MG63 (cell line): ENCODE measurements around the gene CD200. TPM values are rescaled to one million over a fixed set of nuclear protein-coding genes. Genes with fewer than 3 reads are reported as not detected.

Experiments
- DNase-seq: peaks from one replicate; pipeline ENCODE4 v3.0.0-alpha.2; 2020
- H3K27me3 ChIP-seq: fragments of 250-450 bp; sonication (Bioruptor Pico); 2 replicates; pipeline ENCODE4 v1.5.1; 2020; ENCODE audit warnings: mild to moderate bottlenecking, moderate library complexity
- H3K36me3 ChIP-seq: fragments of 250-450 bp; sonication (Bioruptor Pico); 2 replicates; pipeline ENCODE4 v1.5.1; 2020; ENCODE audit warnings: mild to moderate bottlenecking, moderate library complexity
- H3K4me3 ChIP-seq: fragments of 250-450 bp; sonication (Bioruptor Pico); 2 replicates; pipeline ENCODE4 v1.5.1; 2020; ENCODE audit warnings: mild to moderate bottlenecking, moderate library complexity
- H3K9me3 ChIP-seq: fragments of 250-450 bp; sonication (Bioruptor Pico); 2 replicates; pipeline ENCODE4 v1.5.1; 2020; ENCODE audit warnings: mild to moderate bottlenecking, moderate library complexity
- total RNA-seq: library from RNA; depleted of rRNA; stranded (reverse); fragments of >200 nt; shearing (Covaris generic); gene quantifications from 2 replicates; pipeline ENCODE4 v1.2.3, GENCODE V29; 2014; ENCODE audit warnings: low replicate concordance

CD200 gene
- total RNA-seq, 1 experiment from 2014 or later = 0.36 TPM

DNA sequence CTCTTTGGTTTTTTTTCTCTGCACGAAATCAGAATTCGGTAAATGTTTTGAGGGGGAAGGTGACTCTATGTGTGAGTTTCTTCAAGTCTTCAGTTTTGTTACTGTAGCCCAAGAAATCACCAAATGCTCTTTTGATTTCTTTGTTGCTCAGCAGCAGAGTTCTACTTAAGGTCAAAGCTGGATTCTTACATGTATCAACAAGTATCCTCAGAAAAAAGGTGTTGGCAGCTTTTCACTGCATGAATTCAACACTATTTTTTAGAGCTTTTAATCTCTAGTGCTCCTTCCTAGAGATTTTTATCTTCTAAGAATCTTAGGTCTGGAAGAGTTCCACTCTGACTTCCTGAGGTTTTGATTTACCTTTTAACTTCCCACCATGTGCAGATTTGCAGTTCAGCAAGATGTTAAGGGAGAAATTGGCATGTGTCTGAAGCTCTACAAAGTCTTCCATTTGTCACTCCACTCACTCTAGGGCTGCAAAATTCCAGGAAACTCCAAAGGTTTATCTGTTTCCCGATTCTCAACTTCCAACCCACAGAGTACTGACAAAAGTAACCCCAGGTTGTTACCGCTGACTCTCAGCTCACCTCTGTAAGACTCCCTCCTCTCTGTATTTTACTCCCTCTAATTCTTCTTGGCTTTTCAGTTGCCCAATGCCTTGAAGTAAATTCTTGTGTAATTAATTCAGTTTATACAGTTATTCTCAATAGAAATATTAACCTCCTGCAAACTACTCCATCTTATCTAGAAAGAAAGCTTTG is 13.3 kb upstream of the CD200 start:
- DNase-seq = no peak
- H3K4me3 ChIP-seq = no peak overlapping the region
- no peaks in the 10 kb centered on the region for H3K9me3 ChIP-seq
- peaks cover 29% of the 10 kb centered on the region for H3K27me3 ChIP-seq
- H3K36me3 ChIP-seq = no peaks in the 10 kb centered on the region

DNA sequence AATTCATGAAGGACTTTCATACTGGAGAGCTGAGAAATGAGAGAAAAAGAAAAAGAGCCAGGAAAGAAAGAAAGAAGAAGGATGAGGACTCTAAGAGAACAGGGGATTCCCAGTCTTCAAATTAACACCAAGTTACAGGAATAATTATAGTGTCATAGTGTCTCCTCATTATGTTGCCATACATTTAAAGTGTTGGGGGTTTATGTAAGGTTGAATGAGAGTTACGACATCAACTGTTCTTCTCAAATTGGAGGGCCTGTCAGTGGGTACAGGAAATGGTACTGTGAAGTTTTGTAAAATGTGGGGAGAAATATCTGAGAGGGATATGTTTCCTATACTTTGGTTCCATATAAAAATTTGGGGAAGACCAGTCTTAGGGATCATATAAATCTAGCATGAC is 12.3 kb upstream of the CD200 start:
- peaks cover 27% of the 10 kb centered on the region for H3K27me3 ChIP-seq
- no peak for DNase-seq
- no peak overlapping the region for H3K4me3 ChIP-seq

DNA sequence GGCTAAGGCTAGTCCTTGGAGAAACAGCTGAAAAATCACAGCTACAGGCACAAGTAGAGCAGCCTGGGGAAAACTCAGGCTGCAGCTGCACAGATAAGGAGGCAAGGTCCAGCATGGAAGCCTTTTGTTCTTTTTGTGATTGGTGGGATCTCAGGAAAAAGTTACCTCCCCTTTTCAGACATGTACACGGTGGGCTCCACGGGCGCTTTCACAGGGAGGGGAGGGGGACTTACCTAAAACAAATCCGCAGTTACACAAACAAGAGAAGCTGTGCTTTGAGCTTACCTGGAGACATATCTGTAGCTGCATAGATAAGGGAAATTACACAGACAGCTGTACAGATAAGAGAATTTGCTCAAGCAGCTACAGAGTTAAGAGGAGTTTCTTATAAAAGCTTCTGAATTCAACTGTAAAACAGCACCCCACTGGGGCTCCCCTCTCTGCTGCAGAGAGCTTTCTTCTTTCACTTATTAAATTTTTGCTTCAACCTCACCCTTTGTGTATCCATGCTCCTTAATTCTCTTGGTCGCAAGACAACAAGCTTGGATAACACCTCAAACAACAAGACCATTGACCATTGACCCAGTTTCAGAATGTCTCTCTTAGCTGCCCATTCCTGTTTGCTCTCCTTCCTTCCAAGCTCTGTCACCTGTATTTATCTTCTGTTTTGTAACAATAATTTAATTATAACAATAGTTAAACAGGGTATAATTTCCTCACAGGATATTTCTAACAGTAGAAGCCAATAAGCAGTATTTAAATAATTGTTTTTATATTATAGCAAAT is 10.9 kb upstream of the CD200 start:
- DNase-seq = no peak
- H3K4me3 ChIP-seq = no peak overlapping the region
- peaks cover 31% of the 10 kb centered on the region for H3K27me3 ChIP-seq
- H3K36me3 ChIP-seq = no peaks in the 10 kb centered on the region
- H3K9me3 ChIP-seq = no peaks in the 10 kb centered on the region

More for the DNA sequence above, 12.3 kb upstream of the CD200 start:
- H3K36me3 ChIP-seq = no peaks in the 10 kb centered on the region
- H3K9me3 ChIP-seq = no peaks in the 10 kb centered on the region

DNA sequence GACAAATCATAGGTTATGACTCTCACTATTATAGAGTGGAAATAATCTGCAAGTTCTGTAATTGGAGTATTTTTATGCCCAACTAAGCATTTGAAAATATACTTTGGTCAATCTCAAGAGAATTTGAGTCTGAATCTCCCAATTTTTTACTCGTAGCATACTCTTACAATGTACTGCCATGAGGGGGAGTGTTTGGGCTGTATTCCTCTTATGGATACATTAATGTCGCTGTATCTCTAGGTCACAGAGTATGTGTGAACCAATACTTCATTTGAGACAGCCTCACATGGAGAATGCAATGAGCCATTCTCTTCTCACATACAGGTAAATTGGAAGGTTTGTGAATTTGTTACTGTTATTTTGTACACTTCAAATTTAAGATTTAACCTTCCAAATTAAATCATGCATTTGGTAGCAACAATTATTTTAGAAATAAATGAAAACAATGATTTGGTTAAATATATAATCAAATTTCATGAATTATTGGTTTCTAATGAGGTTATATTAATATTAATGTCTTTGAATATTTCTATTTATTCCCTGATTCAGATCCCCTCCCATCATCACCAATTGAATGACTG is 5.5 kb upstream of the CD200 start:
- peaks cover 32% of the 10 kb centered on the region for H3K27me3 ChIP-seq
- H3K9me3 ChIP-seq = no peaks in the 10 kb centered on the region
- DNase-seq = no peak
- no peak overlapping the region for H3K4me3 ChIP-seq
- H3K36me3 ChIP-seq = no peaks in the 10 kb centered on the region

DNA sequence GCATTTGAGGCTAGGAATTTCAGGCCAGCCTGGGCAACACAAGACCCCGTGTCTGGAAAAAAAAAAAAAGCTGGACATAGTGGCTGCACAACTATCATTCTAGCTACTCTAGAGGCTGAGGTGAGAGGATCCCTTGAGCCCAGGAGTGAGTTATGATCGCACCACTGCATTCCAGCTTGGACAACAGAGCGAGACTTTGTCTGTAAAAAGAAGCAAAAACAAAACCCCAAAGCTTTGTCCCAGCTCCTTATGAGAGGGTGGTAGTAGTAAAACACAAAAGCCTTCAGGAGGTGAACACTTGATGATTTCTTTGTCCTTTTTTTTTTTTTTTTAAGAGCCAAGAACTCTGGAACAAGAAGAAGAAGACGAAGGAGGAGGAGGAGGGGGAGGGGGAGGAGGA is 1.1 kb upstream of the CD200 start:
- H3K4me3 ChIP-seq = no peak overlapping the region
- no peaks in the 10 kb centered on the region for H3K36me3 ChIP-seq
- peaks cover 51% of the 10 kb centered on the region for H3K27me3 ChIP-seq
- no peaks in the 10 kb centered on the region for H3K9me3 ChIP-seq
- DNase-seq = no peak

DNA sequence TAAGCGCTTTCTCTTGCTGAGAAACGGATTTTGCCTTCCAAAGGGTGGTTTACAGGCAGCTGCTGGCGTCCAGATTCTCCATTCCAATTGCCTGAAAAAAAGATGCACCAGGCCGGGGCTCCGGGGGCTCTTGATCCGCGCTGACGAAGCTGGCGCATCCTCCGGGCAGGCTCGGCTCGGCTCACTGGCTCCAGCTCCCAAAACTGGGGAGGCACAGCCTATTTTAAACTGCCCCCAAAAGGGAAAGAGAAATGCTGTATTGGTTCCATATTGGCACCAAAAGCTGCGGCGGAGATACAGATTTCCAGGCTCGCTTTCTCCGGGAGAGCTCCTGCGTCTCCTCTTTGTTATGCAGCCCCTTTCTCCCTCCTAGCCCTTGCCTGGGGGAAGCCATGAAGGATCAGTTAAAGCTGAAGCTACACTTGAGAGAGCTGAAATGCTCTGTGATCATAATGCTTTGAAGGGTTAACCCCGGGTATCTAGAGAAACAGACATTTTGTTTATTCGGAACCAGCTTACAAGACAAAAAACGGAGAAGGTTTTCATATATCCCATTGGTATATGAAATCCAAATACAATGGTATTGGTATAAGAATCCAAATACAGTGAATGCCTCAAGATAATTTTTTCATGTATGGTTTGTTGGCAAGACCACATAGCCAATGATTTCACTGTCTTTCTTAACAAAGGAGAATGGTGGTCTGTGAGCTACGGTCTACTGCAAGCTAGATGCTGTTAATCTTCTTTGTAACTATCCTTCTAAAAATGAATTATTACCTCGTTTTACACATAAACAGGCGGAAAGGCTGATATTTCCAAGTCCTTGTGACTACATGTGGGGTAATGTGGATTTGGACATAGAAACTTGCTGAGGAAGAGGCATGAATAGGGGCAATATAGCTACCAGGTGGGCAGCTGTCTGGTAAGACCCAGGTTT is 693 bp downstream of the CD200 start:
- H3K9me3 ChIP-seq = no peaks in the 10 kb centered on the region
- H3K4me3 ChIP-seq = peak overlapping the region; percentile 29
- no peaks in the 10 kb centered on the region for H3K36me3 ChIP-seq
- DNase-seq = no peak
- peaks cover 51% of the 10 kb centered on the region for H3K27me3 ChIP-seq

DNA sequence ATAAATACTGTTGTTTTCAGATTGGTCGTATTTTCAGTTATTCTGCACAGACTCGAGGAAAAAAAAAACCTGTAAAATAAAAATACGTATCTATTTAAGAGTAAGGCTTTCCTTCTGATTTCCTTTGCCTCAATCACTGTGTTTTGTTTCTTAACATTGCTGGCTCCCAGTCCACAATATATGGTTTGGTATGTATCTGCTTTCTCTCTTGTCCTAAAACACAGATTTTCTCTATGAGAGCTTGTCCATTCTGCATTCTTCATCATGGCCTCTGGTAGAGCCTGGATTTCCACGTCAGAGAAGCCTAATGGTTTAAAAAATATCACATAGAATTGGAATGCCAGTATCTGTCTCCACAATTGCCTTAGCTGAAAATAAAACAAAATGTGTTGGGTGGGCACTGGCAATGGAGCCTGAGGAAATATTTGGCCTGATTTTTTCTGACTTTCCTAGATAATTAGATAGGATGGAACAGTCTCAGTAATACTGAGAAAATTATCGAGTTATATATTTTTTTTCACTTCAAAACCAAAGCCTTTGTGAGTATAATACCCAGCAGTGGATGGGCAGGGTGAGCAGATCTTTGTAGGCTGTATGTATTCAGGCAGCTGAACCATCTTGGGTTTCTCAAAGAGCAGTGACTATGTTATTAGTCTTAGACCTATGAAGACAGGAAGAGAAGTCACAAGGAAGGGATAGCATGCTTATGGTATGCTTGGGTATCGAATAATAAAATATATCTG is 1.9 kb downstream of the CD200 start:
- no peak overlapping the region for H3K4me3 ChIP-seq

DNA sequence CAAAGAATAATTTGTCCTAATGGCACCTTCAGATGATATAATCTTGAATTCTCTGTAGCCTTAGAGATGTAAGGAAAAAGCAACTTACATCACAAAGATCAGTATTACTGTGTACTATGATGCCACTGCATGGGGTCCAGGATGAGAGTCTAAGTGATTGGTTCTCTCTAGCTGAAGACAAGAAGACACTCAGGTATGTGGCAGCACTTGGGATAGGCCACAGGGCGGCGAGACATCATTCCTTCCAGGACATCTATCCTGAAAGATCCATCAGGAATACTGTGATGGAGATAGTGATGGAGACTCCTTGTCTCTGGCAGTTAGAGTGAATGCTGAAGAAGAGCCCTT is 2.5 kb downstream of the CD200 start:
- no peak for DNase-seq
- no peaks in the 10 kb centered on the region for H3K36me3 ChIP-seq
- H3K27me3 ChIP-seq = peaks cover 46% of the 10 kb centered on the region
- no peaks in the 10 kb centered on the region for H3K9me3 ChIP-seq
- no peak overlapping the region for H3K4me3 ChIP-seq

More for the DNA sequence above, 1.9 kb downstream of the CD200 start:
- Histone ChIP-seq H3K27me3 (peaks cover 48% of the 10 kb centered on the region), H3K36me3 (no peaks in the 10 kb centered on the region), H3K9me3 (no peaks in the 10 kb centered on the region)
- no peak for DNase-seq

DNA sequence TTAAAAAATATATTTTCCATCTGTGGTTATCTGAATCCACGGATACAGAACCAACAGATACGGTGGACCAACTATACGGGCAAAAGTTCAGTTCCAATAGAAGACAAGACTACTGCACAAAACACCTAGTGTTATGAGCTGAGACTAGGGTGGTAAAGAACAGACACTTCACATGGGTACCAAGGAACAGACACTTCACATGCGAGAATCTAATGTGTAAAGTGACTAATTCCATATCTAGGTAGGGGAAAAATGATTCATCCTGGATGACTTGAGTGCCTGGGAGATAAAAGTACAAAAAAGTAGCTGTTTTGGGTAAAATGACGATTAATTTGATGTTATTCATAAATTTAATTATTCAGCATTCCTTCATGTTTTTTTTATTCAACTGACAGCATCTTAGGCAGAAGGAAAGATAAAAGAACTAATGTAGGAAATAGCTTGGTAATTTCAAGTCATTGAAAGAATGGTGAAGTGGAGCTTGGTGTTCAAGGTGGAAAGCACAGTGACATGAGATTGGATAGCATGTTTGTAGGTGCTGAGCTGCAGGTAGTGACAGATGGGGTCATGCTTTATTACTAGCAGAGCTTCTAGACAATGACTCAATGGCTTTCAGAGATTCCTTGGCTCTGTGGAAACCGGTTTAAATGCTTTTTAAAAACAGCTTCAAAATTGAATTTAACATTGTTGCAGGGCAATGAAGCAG is 5.2 kb downstream of the CD200 start:
- Histone ChIP-seq H3K9me3 (no peaks in the 10 kb centered on the region), H3K27me3 (peaks cover 37% of the 10 kb centered on the region), H3K4me3 (no peak overlapping the region), H3K36me3 (no peaks in the 10 kb centered on the region)
- DNase-seq = no peak

DNA sequence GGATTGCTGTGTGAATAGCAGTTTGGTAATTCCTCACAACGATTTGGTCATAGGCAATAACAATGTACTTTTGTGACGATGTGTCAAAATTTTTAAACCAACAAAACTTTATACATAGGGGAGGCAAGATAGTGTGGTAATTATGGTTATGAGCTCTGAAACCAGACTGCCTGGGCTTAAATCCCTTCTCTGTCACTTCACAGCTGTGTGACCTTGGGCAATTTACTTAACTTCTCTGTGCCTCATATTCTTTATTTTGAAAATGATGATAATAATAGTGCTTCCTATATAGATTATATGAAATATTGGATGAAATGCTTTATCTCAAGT is 5.7 kb downstream of the CD200 start:
- no peak for DNase-seq
- Histone ChIP-seq H3K9me3 (no peaks in the 10 kb centered on the region), H3K36me3 (no peaks in the 10 kb centered on the region), H3K4me3 (no peak overlapping the region), H3K27me3 (peaks cover 32% of the 10 kb centered on the region)

DNA sequence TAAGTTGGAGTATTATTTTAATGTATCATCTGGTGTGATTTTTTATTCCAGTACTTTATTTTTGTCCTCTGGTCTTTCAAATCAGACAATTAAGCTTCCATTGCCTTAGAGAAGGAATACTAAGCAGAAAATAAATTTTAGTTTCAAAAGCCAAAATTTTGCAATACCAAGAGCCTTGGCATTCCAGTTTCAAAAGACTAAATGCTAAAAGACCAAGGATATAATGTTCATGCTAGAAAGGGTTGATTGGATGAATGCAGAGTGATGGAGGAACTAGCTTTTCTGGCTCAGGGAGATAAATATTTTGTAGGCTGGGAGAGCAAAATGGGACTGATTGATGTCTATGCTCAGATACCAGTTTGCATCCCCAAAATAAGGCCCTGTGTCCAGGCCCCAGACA is 6.2 kb downstream of the CD200 start:
- no peak for DNase-seq
- Histone ChIP-seq H3K36me3 (no peaks in the 10 kb centered on the region), H3K9me3 (no peaks in the 10 kb centered on the region), H3K4me3 (no peak overlapping the region), H3K27me3 (peaks cover 28% of the 10 kb centered on the region)

DNA sequence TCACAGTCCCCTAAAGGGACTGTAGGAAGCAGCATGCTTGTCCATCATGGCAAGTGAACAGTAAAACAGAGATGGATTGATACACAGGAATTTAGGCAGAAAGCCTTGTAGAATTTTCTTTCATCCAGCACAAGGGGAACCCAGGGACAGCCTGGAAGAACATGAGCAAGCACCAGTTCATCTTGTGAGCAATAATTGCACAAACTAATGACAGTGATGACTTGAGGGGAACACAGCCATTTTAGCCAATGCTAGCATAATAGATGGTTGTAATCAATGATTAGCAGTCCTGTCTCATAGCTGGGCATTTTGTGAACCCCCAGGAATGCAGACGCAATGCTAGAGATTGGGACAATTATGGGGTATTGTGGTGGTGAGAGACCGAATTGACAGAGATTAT is 6.7 kb downstream of the CD200 start:
- H3K9me3 ChIP-seq = no peaks in the 10 kb centered on the region
- peaks cover 25% of the 10 kb centered on the region for H3K27me3 ChIP-seq
- DNase-seq = no peak
- no peaks in the 10 kb centered on the region for H3K36me3 ChIP-seq
- no peak overlapping the region for H3K4me3 ChIP-seq

DNA sequence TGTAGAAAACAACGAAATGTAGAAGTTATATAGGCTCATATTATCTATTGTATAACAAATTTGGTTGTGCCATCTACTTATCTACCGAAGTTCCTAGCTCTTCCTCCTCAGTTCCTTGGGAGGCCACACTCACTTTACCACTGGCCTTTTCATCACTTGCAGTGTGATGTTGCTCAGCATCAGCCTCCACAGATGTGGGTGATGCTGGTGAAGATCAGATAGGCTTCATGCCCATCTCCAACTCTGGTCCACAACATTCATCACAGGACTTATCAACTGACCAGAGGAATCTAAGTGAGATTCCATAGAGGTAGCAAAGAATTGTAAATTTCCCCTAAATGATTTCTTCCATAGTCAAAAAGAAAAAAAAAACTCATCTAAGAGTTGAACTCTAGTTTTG is 8.4 kb downstream of the CD200 start:
- H3K27me3 ChIP-seq = peaks cover 9% of the 10 kb centered on the region
- H3K36me3 ChIP-seq = no peaks in the 10 kb centered on the region
- no peak overlapping the region for H3K4me3 ChIP-seq
- no peaks in the 10 kb centered on the region for H3K9me3 ChIP-seq
- DNase-seq = no peak

DNA sequence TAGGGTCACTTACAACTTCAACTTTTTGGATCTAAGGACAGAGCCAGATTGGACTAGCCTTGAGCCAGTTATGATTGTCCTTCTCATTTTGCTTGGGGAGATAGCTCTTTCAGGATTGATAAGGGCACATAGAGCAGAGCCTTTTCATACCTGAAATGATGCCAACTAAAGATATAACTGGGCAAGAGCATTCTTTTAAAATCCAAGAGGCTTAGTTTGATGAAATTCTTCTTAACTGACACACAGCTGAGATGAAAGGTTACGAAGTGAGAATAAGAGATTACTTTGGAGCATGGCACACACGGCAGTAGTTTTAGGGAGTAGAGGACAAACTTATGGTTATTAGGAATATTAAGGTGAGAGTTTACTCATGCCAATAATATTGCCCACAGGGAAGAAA is 12.7 kb downstream of the CD200 start:
- H3K36me3 ChIP-seq = no peaks in the 10 kb centered on the region
- no peak for DNase-seq
- H3K4me3 ChIP-seq = no peak overlapping the region

DNA sequence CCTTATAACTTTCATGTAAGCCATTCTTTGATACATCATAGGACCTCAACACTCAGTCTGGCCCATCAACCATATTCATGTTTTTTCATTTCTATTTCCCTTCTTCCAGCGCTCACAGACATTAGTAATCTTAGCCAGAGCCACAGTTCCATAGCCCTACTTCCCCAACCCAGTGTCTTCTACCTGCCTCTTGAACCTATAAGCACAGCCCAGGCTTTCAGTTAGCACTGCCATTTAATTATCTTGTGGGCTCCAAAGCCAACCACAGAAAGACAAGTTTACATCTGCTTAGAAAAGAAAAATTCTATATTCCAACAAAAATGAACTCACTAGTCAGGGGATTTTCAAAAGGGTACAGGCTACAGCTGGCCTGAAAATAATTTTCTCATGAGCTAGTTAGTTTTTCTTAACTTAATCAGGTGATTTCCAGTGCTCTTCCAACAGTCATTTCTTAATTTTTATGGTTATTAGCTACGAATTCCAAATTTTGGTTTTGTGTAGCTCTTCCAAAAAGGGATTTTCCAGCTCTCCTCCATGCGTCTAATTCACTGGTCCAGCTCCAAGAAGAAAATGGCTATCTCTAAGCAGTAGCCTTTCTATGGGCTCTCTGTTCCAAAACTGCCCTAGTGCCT is 13.7 kb downstream of the CD200 start:
- DNase-seq = no peak
- Histone ChIP-seq H3K4me3 (no peak overlapping the region), H3K27me3 (peaks cover 2% of the 10 kb centered on the region), H3K36me3 (no peaks in the 10 kb centered on the region), H3K9me3 (no peaks in the 10 kb centered on the region)

More for the DNA sequence above, 12.7 kb downstream of the CD200 start:
- no peaks in the 10 kb centered on the region for H3K9me3 ChIP-seq
- no peaks in the 10 kb centered on the region; the same call in 1 of the 2 replicates for H3K27me3 ChIP-seq
